AG08396 (cell line): Measurements from ENCODE around the gene TOM1.

Experiments
- DNase-seq: peaks from one replicate; pipeline ENCODE4 v3.0.0; 2012; ENCODE audit warnings: low spot score, mixed read lengths

TOM1 gene

DNA sequence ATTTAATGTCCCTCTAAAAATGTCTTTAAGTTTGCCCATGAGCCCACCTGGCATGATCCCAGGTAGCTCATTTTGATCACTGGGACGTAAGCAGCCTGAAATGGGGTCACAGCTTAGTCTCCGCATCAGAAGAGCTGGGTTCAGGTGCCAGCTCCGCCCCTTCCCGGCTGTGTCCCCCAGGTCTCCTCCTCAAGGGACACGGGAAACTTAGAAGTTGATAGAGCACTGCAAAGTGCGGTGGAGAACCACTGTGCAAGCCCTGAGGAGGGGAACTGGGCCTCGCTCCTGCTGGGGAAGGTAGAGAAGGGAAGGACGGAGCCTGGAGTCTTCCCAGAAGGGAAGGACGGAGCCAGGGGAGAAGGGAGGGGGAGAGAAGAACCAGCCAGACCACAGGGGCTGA, 7.7 kb downstream of the TOM1 start:
- no peak for DNase-seq

GRCh38 chr22:35307892-35308291, 8.2 kb downstream of the TOM1 start:
- no peak for DNase-seq

DNA sequence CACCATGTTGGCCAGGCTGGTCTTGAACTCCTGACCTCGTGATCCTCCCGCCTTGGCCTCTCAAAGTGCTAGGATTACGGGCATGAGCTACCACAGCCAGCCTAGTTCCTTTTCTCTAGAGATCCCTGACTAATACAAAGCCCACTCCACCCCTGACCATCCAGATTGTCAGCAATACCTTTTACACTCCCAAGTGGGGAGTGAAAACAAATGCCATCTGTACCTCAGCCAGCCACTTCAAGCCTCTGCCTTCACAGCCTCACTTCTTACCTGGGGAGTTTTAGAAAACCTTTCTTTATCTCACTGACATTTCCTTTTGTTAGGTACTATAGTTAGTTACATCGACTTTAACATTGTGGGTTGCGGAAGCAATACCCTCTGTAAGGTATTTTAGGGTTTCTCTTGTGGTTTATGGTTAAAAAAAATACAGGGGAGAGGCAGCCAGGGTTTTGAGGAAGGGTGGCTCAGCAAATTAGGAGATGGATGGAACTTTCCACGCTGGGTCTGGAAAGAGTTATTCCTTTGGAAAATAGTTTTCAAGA, 8.9 kb downstream of the TOM1 start:
- DNase-seq, result no peak

GRCh38 chr22:35310556-35311550, 11.2 kb downstream of the TOM1 start:
- DNase-seq, result no peak

DNA sequence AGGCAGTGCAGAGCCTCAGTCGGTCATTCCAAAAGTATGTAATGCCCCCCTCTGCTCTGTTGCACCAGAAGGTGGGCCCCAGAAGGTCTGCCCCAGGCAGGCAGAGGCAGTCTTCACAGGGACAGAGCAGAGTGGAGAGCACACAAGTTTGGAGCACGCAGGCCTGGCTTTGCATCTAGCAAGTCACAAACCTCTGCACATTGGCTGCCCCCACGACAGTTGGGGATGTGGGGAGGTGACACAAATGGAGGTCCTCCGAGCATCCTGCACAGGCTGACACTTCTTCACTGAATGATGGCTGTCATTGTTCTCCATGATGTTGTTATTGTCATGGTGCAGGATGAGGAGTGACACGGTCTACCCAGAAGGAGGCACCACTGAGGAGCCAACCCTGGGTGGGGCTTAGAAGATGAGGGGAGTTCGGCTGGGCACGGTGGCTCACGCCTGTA, 11.9 kb downstream of the TOM1 start:
- no peak for DNase-seq

DNA sequence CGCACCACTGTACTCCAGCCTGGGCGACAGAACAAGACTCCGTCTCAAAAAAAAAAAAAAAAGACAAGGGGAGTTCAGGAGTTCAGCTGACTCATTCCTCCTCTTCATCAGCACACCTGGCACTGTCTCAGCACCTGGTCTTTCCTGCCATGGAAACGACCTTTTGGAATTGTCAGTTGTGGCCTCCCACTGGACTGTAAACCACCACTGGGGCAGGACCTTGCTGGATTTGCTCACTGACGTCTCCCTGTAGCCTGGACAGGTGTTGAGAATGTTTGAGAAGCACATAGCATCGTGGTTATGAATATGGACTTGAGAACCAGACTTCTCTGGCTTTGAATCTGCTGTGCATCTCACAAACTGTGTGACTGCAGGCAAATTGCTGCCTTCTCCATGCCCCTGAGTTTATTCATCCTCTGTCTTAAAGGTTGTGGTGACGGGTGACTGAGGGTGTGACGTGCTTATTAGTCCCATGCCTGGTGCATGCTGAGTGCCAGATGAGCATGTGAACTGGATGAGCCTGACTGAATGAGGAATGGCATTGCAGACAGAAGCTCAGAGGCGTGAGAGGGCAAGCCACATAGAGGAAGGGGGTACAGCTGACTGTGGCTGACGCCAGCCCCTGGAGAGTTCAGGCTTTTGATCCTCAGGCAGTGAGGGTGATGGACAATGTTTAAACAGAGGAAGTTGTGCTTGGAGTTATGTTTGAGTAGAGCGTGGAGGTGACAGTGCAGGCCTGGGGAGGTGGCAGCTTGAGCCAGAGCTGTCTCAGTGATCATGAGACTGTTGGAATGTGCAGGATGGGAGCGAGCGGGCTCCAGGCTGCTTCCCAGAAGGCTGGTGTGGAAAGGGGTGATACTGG, 12.7 kb downstream of the TOM1 start:
- DNase-seq, result peak; percentile 22

- peak; percentile 77 for DNase-seq
Observed at GRCh38 chr22:35313311-35314121, 13.8 kb downstream of the TOM1 start.

DNA sequence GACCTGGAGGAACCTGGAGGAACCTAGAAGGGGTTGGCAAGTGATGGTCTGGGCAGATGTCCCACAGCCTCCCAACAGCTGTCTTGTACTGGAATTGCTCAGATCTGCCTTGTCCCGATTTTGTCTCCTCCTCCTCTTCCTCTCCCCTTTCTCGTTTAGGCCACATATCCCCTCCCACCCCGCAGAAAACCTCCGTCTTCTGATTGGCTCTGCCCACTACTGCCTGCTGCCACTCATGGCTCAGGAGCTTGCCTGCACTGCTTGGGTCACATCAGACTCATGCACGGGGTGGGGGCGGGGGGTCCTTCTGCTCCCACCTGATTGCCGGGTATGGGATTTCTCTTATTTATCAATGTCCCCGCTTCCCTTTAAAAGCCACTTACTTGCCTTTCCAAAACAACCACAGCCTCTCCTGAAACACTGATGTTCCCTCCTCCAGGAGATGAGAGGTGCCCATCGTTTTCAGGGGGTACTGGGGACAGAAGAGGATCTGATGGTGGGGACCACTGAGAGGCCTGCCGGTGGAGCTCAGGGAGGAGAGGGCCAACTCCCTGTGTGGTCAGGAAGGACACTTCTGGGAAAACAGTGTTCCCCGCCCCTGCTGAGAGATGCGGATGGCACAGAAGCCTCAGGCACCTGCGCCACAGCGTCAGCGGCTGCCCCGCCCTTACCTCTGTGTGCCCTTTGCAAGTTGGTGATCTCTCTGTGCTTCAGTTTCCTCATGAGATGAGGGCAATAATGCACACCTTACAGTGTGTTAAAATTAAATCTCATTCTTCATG, 14.7 kb downstream of the TOM1 start:
- no peak for DNase-seq

DNA sequence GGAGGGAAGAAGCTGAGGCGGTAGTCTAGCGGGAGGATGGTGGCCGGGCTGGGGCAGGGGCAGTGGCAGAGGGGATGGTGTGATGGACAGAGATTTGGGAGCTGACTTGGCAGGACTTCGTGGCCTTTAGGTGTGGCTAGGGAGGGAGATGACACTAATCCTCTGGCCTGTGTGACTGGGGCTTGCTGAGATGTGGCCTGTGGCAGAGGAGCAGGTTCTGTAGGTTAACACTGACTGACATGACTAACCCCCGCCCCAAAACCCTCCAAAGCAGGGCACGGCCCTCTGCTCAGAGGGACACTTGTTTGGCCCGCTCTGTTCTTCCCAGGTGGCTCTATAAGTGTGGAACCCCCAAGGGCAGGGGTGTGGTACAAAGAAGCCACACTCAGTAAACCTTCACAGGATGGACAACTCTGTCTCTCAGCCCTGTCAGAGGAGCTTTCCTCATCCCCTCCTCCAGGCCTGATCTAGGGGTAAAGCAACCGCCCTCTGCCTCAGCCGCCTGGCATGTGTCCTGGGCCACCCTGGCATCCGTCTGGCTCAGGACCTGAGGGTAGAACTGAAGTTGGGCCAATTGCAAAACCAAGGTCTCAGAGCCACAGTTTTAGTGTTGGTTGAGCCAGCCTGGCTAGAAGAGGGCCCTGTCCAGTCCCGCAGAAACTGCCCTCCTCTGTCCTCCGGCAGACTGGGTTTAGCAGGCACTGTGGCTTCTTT, 15.6 kb downstream of the TOM1 start:
- DNase-seq, result no peak

- no peak for DNase-seq
Observed at GRCh38 chr22:35315855-35316745, 16.4 kb downstream of the TOM1 start.

GRCh38 chr22:35316751-35317150, 17.1 kb downstream of the TOM1 start:
- no peak for DNase-seq

DNA sequence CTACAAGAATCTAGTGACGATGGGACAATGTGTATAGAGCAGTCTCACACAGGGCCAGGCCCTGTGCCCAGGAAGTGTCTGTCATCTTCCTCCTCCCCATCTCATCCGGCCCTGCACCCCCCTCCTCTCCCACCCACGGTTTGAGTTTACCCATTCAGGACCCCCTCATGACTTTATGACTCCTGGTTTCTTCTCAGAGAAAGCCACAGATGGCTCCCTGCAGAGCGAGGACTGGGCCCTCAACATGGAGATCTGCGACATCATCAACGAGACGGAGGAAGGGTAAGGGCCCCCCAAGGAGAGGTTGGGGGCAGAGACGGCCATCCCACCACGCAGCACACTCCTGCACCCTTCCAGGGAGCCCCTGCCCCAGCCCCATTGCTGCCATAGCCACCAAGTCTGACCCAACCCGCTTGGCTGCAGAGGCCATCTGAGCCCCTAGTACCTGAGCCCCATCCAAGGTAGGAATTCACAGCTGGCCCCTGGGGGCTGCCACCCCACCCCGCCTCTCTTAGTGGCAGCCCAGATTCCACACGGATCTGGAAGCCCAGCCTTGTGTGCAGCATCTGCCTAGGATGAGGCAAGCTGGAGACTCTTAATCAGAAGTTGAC, 18.1 kb downstream of the TOM1 start:
- no peak for DNase-seq

GRCh38 chr22:35318346-35319215, 18.9 kb downstream of the TOM1 start:
- no peak for DNase-seq

- no peak for DNase-seq
Observed at GRCh38 chr22:35319244-35319985, 19.7 kb downstream of the TOM1 start.

DNA sequence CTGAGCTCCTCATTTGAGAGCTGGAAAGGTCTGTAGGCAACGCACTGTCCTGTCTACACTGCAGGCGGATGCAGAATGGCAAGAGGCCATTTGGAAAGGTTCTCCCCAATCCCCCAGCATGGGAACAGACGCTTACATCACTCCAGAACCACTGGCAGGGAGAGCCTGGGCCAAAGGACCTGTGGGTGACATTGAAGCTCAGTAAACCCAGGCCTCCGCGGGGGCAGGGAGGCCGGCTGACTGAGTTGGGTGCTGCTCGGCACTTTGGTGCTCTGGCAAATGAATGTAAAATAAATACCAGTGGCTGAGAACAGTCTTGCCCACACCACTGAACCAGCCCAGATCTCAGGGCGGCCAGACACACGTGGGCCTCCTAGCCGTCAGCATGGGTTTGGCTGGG, 22.4 kb downstream of the TOM1 start:
- no peak for DNase-seq

DNA sequence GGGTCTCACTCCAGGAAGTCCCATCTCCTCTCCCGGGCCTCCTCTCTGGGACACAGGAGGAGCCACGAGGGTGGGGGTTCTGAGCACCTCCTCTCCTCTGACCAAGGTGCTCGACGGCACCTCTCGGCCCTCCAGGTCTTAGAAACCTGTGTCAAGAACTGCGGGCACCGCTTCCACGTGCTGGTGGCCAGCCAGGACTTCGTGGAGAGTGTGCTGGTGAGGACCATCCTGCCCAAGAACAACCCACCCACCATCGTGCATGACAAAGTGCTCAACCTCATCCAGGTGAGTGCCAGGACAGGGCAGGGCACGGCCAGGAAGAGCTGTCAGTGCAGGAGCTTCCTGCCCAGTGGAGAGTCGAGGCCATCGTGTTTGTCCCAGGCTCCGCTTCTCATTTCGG, 23.2 kb downstream of the TOM1 start:
- DNase-seq, result no peak

GRCh38 chr22:35323305-35323704, 23.6 kb downstream of the TOM1 start:
- no peak for DNase-seq
